SK-N-SH treated with all-trans-retinoic acid at 6 μM for 48 hours (cell line): ENCODE measurements around the gene NCKAP5.

Experiments
- ATAC-seq: fragments of 200-7000 bp; cut with Tn5 transposase; 3 replicates; pipeline ENCODE4 v1.9.1; 2020; ENCODE audit warnings: mild to moderate bottlenecking, moderate library complexity
- ARNTL ChIP-seq: fragments of 450-650 bp; formaldehyde crosslinking; IDR thresholded peaks from 2 replicates; pipeline ENCODE4 v1.5.0; 2020; ENCODE audit warnings: low read depth, mild to moderate bottlenecking, moderate library complexity, borderline replicate concordance
- BACH2 ChIP-seq: fragments of 250-450 bp; sonication (Bioruptor Pico); IDR thresholded peaks from 2 replicates; pipeline ENCODE4 v1.9.0; 2021; ENCODE audit warnings: mild to moderate bottlenecking, borderline replicate concordance
- CREB5 ChIP-seq: fragments of 250-450 bp; sonication (Bioruptor Pico); IDR thresholded peaks from 2 replicates; pipeline ENCODE4 v1.5.1; 2020; ENCODE audit warnings: low read depth, mild to moderate bottlenecking, moderate library complexity
- CSDC2 ChIP-seq: fragments of 250-450 bp; sonication (Bioruptor Pico); IDR thresholded peaks from 2 replicates; pipeline ENCODE4 v1.5.0; 2020; ENCODE audit warnings: mild to moderate bottlenecking, moderate library complexity
- CSRNP3 ChIP-seq: fragments of 250-450 bp; sonication (Bioruptor Pico); IDR thresholded peaks from 2 replicates; pipeline ENCODE4 v1.5.1; 2021; ENCODE audit warnings: mild to moderate bottlenecking, moderate library complexity
- ESRRG ChIP-seq: fragments of 250-450 bp; sonication (Bioruptor Pico); IDR thresholded peaks from 2 replicates; pipeline ENCODE4 v1.6.1; 2021; ENCODE audit warnings: mild to moderate bottlenecking
- GLIS3 ChIP-seq: fragments of 250-450 bp; sonication (Bioruptor Pico); IDR thresholded peaks from 2 replicates; pipeline ENCODE4 v1.5.0; 2020; ENCODE audit warnings: mild to moderate bottlenecking, moderate library complexity
- ISL1 ChIP-seq: fragments of 250-450 bp; sonication (Bioruptor Pico); IDR thresholded peaks from 2 replicates; pipeline ENCODE4 v2.1.2; 2022; ENCODE audit warnings: mild to moderate bottlenecking, moderate library complexity
- OSR1 ChIP-seq: fragments of 250-450 bp; sonication (Bioruptor Pico); IDR thresholded peaks from 2 replicates; pipeline ENCODE4 v1.8.0; 2022; ENCODE audit warnings: moderate library complexity, mild to moderate bottlenecking, inconsistent platforms
- PATZ1 ChIP-seq: fragments of 250-450 bp; sonication (Bioruptor Pico); IDR thresholded peaks from 2 replicates; pipeline ENCODE4 v1.8.0; 2020; ENCODE audit warnings: mild to moderate bottlenecking, moderate library complexity, borderline replicate concordance
- PPARA ChIP-seq: fragments of 250-450 bp; sonication (Bioruptor Pico); IDR thresholded peaks from 2 replicates; pipeline ENCODE4 v1.5.0; 2020; ENCODE audit warnings: mild to moderate bottlenecking, borderline replicate concordance
- RARB ChIP-seq: fragments of 250-450 bp; sonication (Bioruptor Pico); IDR thresholded peaks from 2 replicates; pipeline ENCODE4 v1.8.0; 2021; ENCODE audit warnings: mild to moderate bottlenecking, moderate library complexity
- SNAI2 ChIP-seq: fragments of 250-450 bp; sonication (Bioruptor Pico); IDR thresholded peaks from 2 replicates; pipeline ENCODE4 v1.5.0; 2020; ENCODE audit warnings: mild to moderate bottlenecking, moderate library complexity
- TCF4 ChIP-seq: fragments of 250-450 bp; sonication (Bioruptor Pico); IDR thresholded peaks from 2 replicates; pipeline ENCODE4 v1.8.0; 2021; ENCODE audit warnings: mild to moderate bottlenecking, moderate library complexity, borderline replicate concordance
- TOX ChIP-seq: fragments of 250-450 bp; sonication (Bioruptor Pico); IDR thresholded peaks from 2 replicates; pipeline ENCODE4 v1.8.0; 2021; ENCODE audit warnings: mild to moderate bottlenecking, moderate library complexity, borderline replicate concordance
- TSHZ2 ChIP-seq: fragments of 250-450 bp; sonication (Bioruptor Pico); IDR thresholded peaks from 2 replicates; pipeline ENCODE4 v1.5.0; 2020; ENCODE audit warnings: mild to moderate bottlenecking, moderate library complexity
- ZC3H10 ChIP-seq: fragments of 250-450 bp; sonication (Bioruptor Pico); IDR thresholded peaks from 2 replicates; pipeline ENCODE4 v1.5.1; 2021; ENCODE audit warnings: mild to moderate bottlenecking, moderate library complexity
- ZFP3 ChIP-seq: fragments of 250-450 bp; sonication (Bioruptor Pico); IDR thresholded peaks from 2 replicates; pipeline ENCODE4 v1.5.0; 2020; ENCODE audit warnings: mild to moderate bottlenecking, moderate library complexity
- ZFP30 ChIP-seq: fragments of 450-650 bp; formaldehyde crosslinking; IDR thresholded peaks from 2 replicates; pipeline ENCODE4 v1.5.0; 2022; ENCODE audit warnings: mild to moderate bottlenecking, moderate library complexity
- ZNF565 ChIP-seq: fragments of 450-650 bp; formaldehyde crosslinking; conservative IDR thresholded peaks from 2 replicates; pipeline ENCODE4 v1.5.0; 2020; ENCODE audit warnings: low read depth, mild to moderate bottlenecking, moderate library complexity
- ZNF70 ChIP-seq: fragments of 450-650 bp; formaldehyde crosslinking; IDR thresholded peaks from 2 replicates; pipeline ENCODE4 v1.5.0; 2020; ENCODE audit warnings: mild to moderate bottlenecking, moderate library complexity
- ZNF8 ChIP-seq: fragments of 450-650 bp; formaldehyde crosslinking; IDR thresholded peaks from 2 replicates; pipeline ENCODE4 v1.5.0; 2020; ENCODE audit warnings: mild to moderate bottlenecking, moderate library complexity

The NCKAP5 gene

GRCh38 chr2:132691556-132691955 is 876.7 kb downstream of the NCKAP5 start (continued):
- TF ChIP-seq BACH2: no peak
- TF ChIP-seq ARNTL: no peak
- no peak for TF ChIP-seq CSDC2 (CRISPR knock-in tag)

GRCh38 chr2:132690664-132691303 is 877.5 kb downstream of the NCKAP5 start:
- ATAC-seq: no peak

GRCh38 chr2:132681766-132682165 is 886.5 kb downstream of the NCKAP5 start:
- no peak for TF ChIP-seq ZC3H10 (CRISPR knock-in tag)
- TF ChIP-seq, all 23 proteins: peak for 0
- no peak for ATAC-seq

More at GRCh38 chr2:132690664-132691303, 877.5 kb downstream of the NCKAP5 start:
- TF ChIP-seq OSR1 (no peak), CSDC2 (CRISPR knock-in tag) (no peak), ZC3H10 (CRISPR knock-in tag) (no peak), PPARA (CRISPR knock-in tag) (no peak), TOX (CRISPR knock-in tag) (no peak), ZFP30 (no peak), PATZ1 (CRISPR knock-in tag) (no peak), ISL1 (CRISPR knock-in tag) (no peak), ESRRG (CRISPR knock-in tag) (no peak), ZNF8 (CRISPR knock-in tag) (no peak), RARB (CRISPR knock-in tag) (no peak), TCF4 (CRISPR knock-in tag) (no peak), ARNTL (no peak)

- no peak for ATAC-seq
- TF ChIP-seq ZNF8 (CRISPR knock-in tag) (no peak), ZFP3 (CRISPR knock-in tag) (no peak), CSDC2 (CRISPR knock-in tag) (no peak)
Measured at GRCh38 chr2:132680544-132680943, 887.7 kb downstream of the NCKAP5 start.

- no peak for TF ChIP-seq ESRRG (CRISPR knock-in tag)
- TF ChIP-seq GLIS3 (CRISPR knock-in tag): no peak
- TF ChIP-seq BACH2: no peak
- TF ChIP-seq CREB5 (CRISPR knock-in tag): no peak
- no peak for TF ChIP-seq TSHZ2 (CRISPR knock-in tag)
- no peak for TF ChIP-seq ZNF8 (CRISPR knock-in tag)
- TF ChIP-seq ZFP3 (CRISPR knock-in tag): no peak
- no peak for TF ChIP-seq TOX (CRISPR knock-in tag)
- peak; percentile 47; the same call in 1 of the 3 replicates for ATAC-seq
Measured at GRCh38 chr2:132678483-132678882, 889.8 kb downstream of the NCKAP5 start.

GRCh38 chr2:132677661-132678060 is 890.6 kb downstream of the NCKAP5 start:
- ATAC-seq: peak; percentile 76
- TF ChIP-seq TSHZ2 (CRISPR knock-in tag): no peak
- no peak for TF ChIP-seq CREB5 (CRISPR knock-in tag)
- no peak for TF ChIP-seq ZNF70 (CRISPR knock-in tag)
- TF ChIP-seq ISL1 (CRISPR knock-in tag): no peak
- TF ChIP-seq ZNF565 (CRISPR knock-in tag): no peak
- no peak for TF ChIP-seq TCF4 (CRISPR knock-in tag)
- TF ChIP-seq CSRNP3 (CRISPR knock-in tag): no peak
- TF ChIP-seq SNAI2: no peak
- no peak for TF ChIP-seq ZFP30
